K562 (cell line): ENCODE data around the gene UROD. TPM values are rescaled to one million over a fixed set of nuclear protein-coding genes. Genes with fewer than 3 reads are reported as not detected.
A peak's percentile ranks its signal among the peaks of the same experiment; 100 is the strongest.

Source experiments
- ATAC-seq: fragments of 200-7000 bp; cut with Tn5 transposase; 3 replicates; pipeline ENCODE4 v1.9.1; 2020; ENCODE audit warnings: moderate library complexity
- BruUV-seq: library from RNA; stranded (reverse); fragments of 400-500 nt; replicated peaks from 2 replicates; lab custom pipeline; 2021; lab: Mats Ljungman, UMichigan
- CTCF ChIA-PET: fragments of 300-600 bp; formaldehyde crosslinking; extraction: SDS; loops from one replicate; lab custom pipeline; 2021; ENCODE audit warnings: low intra/inter-chr PET ratio; lab: Yijun Ruan, JAX
- POLR2A ChIA-PET: fragments of 300-600, 350-650 bp; sonication (Branson Sonifier 250); formaldehyde crosslinking; extraction: SDS; loops from one replicate; lab custom pipeline; 2021; ENCODE audit warnings: antibody characterized with exemption, inconsistent platforms; lab: Yijun Ruan, JAX
- DNase-seq, 4 experiments: peaks; one replicate each; pipeline versions ENCODE4 v3.0.0 to v3.0.0-alpha.2; 2011 to 2018; ENCODE audit warnings: low spot score in 3 of 4, mixed read lengths in 3 of 4; ENCODE audit errors: extremely low read depth in 1 of 4
- FAIRE-seq: peaks from 2 replicates; lab custom pipeline; 2011; peaks lifted over from hg19 to GRCh38; lab: Jason Lieb, UNC
- H2AFZ ChIP-seq: 2 replicates; pipeline ENCODE4 v1.6.0; 2011; ENCODE audit warnings: low read depth, low read length, control low read depth, inconsistent platforms
- H3K27ac ChIP-seq: fragments of 200-600 bp; 3 replicates; pipeline ENCODE4 v1.8.0; 2011; ENCODE audit warnings: low read depth, mild to moderate bottlenecking, control low read depth, inconsistent platforms, low read length, moderate library complexity, mixed read lengths; ENCODE audit errors: extremely low read depth
- H3K27me3 ChIP-seq, 2 experiments: fragments of 300-600 bp in 1 of 2; 2 replicates in 1 of 2; 3 replicates in 1 of 2; pipeline versions ENCODE4 v1.6.0 to v1.8.0; 2011; ENCODE audit warnings: inconsistent platforms in 2 of 2, low read length in 2 of 2, mild to moderate bottlenecking in 1 of 2, mixed read lengths in 1 of 2, moderate library complexity in 1 of 2; ENCODE audit not compliant: control insufficient read depth in 2 of 2, insufficient read depth in 2 of 2
- H3K36me3 ChIP-seq: fragments of 300-600 bp; 3 replicates; pipeline ENCODE4 v1.8.0; 2011; ENCODE audit warnings: mild to moderate bottlenecking, low read length, inconsistent platforms; ENCODE audit not compliant: control insufficient read depth, insufficient read depth
- H3K4me1 ChIP-seq, 2 experiments: fragments of 200-600 bp in 1 of 2; replicated peaks in 1 of 2; 2 replicates in 1 of 2; 3 replicates in 1 of 2; pipeline versions ENCODE4 v1.5.1 to v1.8.0; 2011; ENCODE audit warnings: inconsistent platforms in 2 of 2, low read length in 2 of 2, mild to moderate bottlenecking in 1 of 2, mixed read lengths in 1 of 2, moderate library complexity in 1 of 2; ENCODE audit not compliant: control insufficient read depth in 2 of 2, insufficient read depth in 2 of 2
- H3K4me2 ChIP-seq: 2 replicates; pipeline ENCODE4 v1.6.1; 2011; ENCODE audit warnings: low read length, control low read depth, inconsistent platforms, mixed read lengths; ENCODE audit not compliant: insufficient read depth
- H3K4me3 ChIP-seq: fragments of 200-600 bp; sonication (generic), shearing (Covaris generic); 2 replicates; pipeline ENCODE4 v1.5.1; 2016; ENCODE audit warnings: control low read depth, inconsistent platforms
- H3K79me2 ChIP-seq: fragments of 200-600 bp; 3 replicates; pipeline ENCODE4 v1.8.0; 2011; ENCODE audit warnings: low read length, inconsistent platforms; ENCODE audit not compliant: control insufficient read depth, insufficient read depth
- H3K9ac ChIP-seq, 2 experiments: 2 replicates each; pipeline versions ENCODE4 v1.6.0 to v1.6.1; 2011; ENCODE audit warnings: low read depth in 2 of 2, low read length in 2 of 2, control low read depth in 1 of 2, inconsistent platforms in 1 of 2, mild to moderate bottlenecking in 1 of 2, mixed read lengths in 1 of 2; ENCODE audit not compliant: insufficient read depth in 1 of 2
- H3K9me1 ChIP-seq: one replicate; pipeline ENCODE4 v1.6.0; 2011; ENCODE audit warnings: inconsistent platforms, mild to moderate bottlenecking, low read length, moderate library complexity; ENCODE audit not compliant: control insufficient read depth, insufficient read depth
- H3K9me3 ChIP-seq: replicated peaks from 2 replicates; pipeline ENCODE4 v1.5.1; 2011; ENCODE audit warnings: low read depth, low read length, inconsistent platforms; ENCODE audit not compliant: control insufficient read depth, insufficient read depth
- H4K20me1 ChIP-seq: replicated peaks from 2 replicates; pipeline ENCODE4 v1.6.1; 2011; ENCODE audit warnings: low read length, inconsistent platforms, mixed read lengths; ENCODE audit not compliant: control insufficient read depth, insufficient read depth
- BRF1 ChIP-seq: IDR thresholded peaks from 3 replicates; pipeline ENCODE4 v1.6.1; 2011; ENCODE audit warnings: borderline replicate concordance, mild to moderate bottlenecking; ENCODE audit not compliant: insufficient read length; ENCODE audit errors: extremely low read depth
- DMBX1 ChIP-seq: fragments of 250-450 bp; sonication (Bioruptor Pico); IDR thresholded peaks from 2 replicates; pipeline ENCODE4 v1.8.0; 2022; ENCODE audit warnings: inconsistent platforms, mild to moderate bottlenecking, moderate library complexity, borderline replicate concordance
- NFXL1 ChIP-seq: fragments of 450-650 bp; formaldehyde crosslinking; IDR thresholded peaks from 2 replicates; pipeline ENCODE4 v1.4.0; 2021; ENCODE audit warnings: mild to moderate bottlenecking
- NRF1 ChIP-seq, 2 experiments: fragments of 450-650 bp; IDR thresholded peaks in 1 of 2; conservative IDR thresholded peaks in 1 of 2; 2 replicates each; pipeline ENCODE4 v1.6.1; 2014; ENCODE audit warnings: mild to moderate bottlenecking in 2 of 2
- WGBS: fragments of 100-300 bp; shearing (Covaris generic); methylation state at CpG from one replicate; pipeline ENCODE4 v1.1.6; 2016; ENCODE audit warnings: low coverage, mixed read lengths; ENCODE audit not compliant: insufficient coverage; ENCODE audit errors: missing lambda C conversion rate; 5-methylcytosine and 5-hydroxymethylcytosine counted together
- in situ Hi-C: fragments of 300-500 bp; cut with MboI; formaldehyde crosslinking; loops from 4 replicates; pipeline ENCODE4 v1.15.0; 2018; ENCODE audit warnings: inconsistent platforms, mixed read lengths
- intact Hi-C: fragments of 100-400 bp; cut with micrococcal nuclease; formaldehyde crosslinking; loops from 2 replicates; pipeline ENCODE4 v1.14.2; 2022
- polyA plus RNA-seq, 8 experiments: library from polyadenylated mRNA; depleted of rRNA in 4 of 8; stranded (reverse) in 5 of 8; unstranded in 3 of 8; fragments of >200 nt; fragmentation: Nextera tagmentation in 2 of 8; fragmentation: Illumina TruSeq in 1 of 8; extraction: Ambion mirVana in 2 of 8; extraction: Trizol in 1 of 8; gene quantifications; 2 replicates each; pipeline versions ENCODE4 v1.2.1 to v1.2.3, GENCODE V29; 2011 to 2014; ENCODE audit warnings: inconsistent platforms in 1 of 8, missing spikeins in 1 of 8
- total RNA-seq, 7 experiments: library from RNA; depleted of rRNA in 6 of 7; stranded (reverse); fragments of >200 nt in 6 of 7; fragmentation: Illumina TruSeq in 2 of 7; extraction: Trizol in 2 of 7; gene quantifications; 2 replicates each; pipeline versions ENCODE4 v1.2.1 to v1.2.3, GENCODE V29; 2011 to 2021; ENCODE audit warnings: low replicate concordance in 1 of 7
- TF ChIP-seq, protein P1 (sequence below): sonication (generic); formaldehyde crosslinking; IDR thresholded peaks from 2 replicates; pipeline ENCODE4 v1.9.0; 2022; ENCODE audit warnings: mild to moderate bottlenecking, missing genetic modification reagents
- TF ChIP-seq, protein P2 (sequence below): sonication (generic); formaldehyde crosslinking; IDR thresholded peaks from 2 replicates; pipeline ENCODE4 v1.8.1; 2023; ENCODE audit warnings: mild to moderate bottlenecking, missing genetic modification reagents

UROD gene
- total and polyA plus RNA-seq, 9 of the 15 experiments (the other 6 are each of a cell fraction or from before 2014, with no cell fraction given) = 533 to 2,933 (median 1,100) TPM

DNA sequence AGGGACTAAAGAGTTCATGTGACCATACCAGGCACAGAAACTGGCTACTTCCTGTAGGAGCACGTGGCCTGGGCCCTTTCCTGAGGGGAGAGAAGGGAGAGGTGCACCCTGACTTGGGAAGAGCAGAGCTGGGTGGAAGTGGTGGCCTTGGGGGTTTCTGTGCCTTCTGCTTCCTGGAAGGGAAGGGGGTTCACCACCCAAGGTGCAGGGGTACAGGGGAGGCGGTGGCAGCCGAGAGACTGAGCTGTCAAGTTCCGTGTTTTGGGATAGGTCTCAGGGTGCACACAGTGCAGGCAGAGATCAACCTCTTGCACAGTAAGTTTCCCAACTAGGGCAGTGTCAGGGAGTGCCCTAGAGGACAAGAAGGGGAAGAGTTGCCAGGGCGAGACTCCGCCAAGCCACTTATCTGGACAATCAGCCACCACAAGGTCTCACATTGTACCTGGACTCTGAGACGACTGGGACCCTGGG lies 11.0 kb upstream of the UROD start:
- H3K27ac ChIP-seq = 0 out of 3 replicates have a peak overlapping the region, but pooled peaks have one; percentile 1
- in situ Hi-C loops = no loop called here
- ATAC-seq = peak; percentile 66
- TF ChIP-seq BRF1 (no peak), DMBX1 (no peak), NFXL1 (no peak), NRF1 (conservative IDR thresholded peaks at IDR 0.05 in 1 of 2, IDR thresholded peaks at IDR 0.05 in 1 of 2) (no peak)
- TF ChIP-seq, protein P1, sequence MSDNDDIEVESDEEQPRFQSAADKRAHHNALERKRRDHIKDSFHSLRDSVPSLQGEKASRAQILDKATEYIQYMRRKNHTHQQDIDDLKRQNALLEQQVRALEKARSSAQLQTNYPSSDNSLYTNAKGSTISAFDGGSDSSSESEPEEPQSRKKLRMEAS (CRISPR knock-in tag) = 0 out of 2 replicates have a peak, but pooled peaks have one; percentile 43
- TF ChIP-seq, protein P2, sequence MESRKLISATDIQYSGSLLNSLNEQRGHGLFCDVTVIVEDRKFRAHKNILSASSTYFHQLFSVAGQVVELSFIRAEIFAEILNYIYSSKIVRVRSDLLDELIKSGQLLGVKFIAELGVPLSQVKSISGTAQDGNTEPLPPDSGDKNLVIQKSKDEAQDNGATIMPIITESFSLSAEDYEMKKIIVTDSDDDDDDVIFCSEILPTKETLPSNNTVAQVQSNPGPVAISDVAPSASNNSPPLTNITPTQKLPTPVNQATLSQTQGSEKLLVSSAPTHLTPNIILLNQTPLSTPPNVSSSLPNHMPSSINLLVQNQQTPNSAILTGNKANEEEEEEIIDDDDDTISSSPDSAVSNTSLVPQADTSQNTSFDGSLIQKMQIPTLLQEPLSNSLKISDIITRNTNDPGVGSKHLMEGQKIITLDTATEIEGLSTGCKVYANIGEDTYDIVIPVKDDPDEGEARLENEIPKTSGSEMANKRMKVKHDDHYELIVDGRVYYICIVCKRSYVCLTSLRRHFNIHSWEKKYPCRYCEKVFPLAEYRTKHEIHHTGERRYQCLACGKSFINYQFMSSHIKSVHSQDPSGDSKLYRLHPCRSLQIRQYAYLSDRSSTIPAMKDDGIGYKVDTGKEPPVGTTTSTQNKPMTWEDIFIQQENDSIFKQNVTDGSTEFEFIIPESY (CRISPR knock-in tag) = peak; percentile 41; the same call in 1 of the 2 replicates
- TF ChIP-seq, all 486 proteins: peak for 2
- Histone ChIP-seq H2AFZ (no peak overlapping the region), H3K79me2 (no peaks in the 10 kb centered on the region), H3K9me1 (no peaks in the 10 kb centered on the region), H3K4me3 (no peak overlapping the region), H4K20me1 (no peaks in the 10 kb centered on the region), H3K27me3 (no peaks in the 10 kb centered on the region), H3K4me2 (no peak overlapping the region), H3K9ac (peak overlapping the region in 1 of 2 experiments; percentile 66; a peak in 1 of 4 replicates), H3K4me1 (no peaks in the 10 kb centered on the region; a peak in 1 of 5 replicates), H3K9me3 (no peaks in the 10 kb centered on the region), H3K36me3 (peaks cover 45% of the 10 kb centered on the region)
- WGBS = 82% methylated on average over 6 of the region's 7 CpGs
- ChIA-PET POLR2A (interaction anchor here (0.5 to 4.6 kb wide), 4 partner anchors 10 to 1314 kb away, joined by 3 to 33 read pairs (median 10); partner anchors contain the start of genes EIF2B3, HECTD3 and UROD), CTCF (no interaction called here)
- intact Hi-C loops = no loop called here
- no TSS peak for BruUV-seq
- peak in 1 of 4 experiments; percentile 26 for DNase-seq
- no peak for FAIRE-seq
